NCI-H774 (cell line): ENCODE results near the gene IGFLR1.
A peak's percentile ranks its signal among the peaks of the same experiment; 100 is the strongest.

ENCODE experiments used
- DNase-seq: peaks from one replicate; lab custom pipeline; 2025; lab: John Stamatoyannopoulos, UW

Gene IGFLR1

DNA sequence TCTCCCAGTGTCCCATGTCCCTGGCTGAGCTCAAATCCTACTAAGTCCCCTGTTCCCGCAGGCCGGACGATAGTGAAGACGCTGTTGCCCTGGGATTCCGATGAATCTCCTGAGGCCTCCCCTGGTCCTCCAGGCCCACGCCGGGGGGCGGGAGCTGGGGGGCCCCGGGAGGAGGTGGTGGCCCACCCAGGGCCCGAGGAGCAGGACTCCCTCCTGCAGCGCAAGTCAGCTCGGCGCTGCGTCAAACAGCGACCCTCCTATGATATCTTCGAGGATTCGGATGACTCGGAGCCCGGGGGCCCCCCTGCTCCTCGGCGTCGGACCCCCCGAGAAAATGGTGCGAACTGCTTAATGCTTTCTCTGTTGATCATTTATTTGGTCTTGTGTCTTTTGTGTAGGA lies 18.6 kb downstream of the IGFLR1 start:
- no peak for DNase-seq

DNA sequence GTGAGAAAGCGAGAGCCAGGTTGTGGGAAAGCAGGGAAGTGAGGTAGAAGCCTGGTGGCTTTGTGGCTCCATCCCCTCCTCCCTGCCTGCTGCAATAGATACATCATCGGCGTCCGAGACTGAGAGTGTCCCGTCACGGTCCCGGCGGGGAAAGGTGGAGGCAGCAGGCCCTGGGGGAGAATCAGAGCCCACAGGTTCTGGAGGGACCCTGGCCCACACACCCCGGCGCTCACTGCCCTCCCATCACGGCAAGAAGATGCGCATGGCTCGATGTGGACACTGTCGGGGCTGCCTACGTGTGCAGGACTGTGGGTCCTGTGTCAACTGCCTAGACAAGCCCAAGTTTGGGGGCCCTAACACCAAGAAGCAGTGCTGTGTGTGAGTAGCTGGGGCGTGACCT lies 19.4 kb downstream of the IGFLR1 start:
- no peak for DNase-seq

- no peak for DNase-seq
These were observed 19.8 kb downstream of the IGFLR1 start for GRCh38 chr19:35722461-35722860.

DNA sequence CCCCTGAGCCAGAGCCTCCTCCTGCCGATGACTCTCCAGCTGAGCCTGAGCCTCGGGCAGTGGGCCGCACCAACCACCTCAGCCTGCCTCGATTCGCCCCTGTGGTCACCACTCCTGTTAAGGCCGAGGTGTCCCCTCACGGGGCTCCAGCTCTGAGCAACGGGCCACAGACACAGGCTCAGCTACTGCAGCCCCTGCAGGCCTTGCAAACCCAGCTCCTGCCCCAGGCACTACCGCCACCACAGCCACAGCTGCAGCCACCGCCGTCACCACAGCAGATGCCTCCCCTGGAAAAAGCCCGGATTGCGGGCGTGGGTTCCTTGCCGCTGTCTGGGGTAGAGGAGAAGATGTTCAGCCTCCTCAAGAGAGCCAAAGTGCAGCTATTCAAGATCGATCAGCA lies 20.9 kb downstream of the IGFLR1 start:
- DNase-seq: no peak

DNA sequence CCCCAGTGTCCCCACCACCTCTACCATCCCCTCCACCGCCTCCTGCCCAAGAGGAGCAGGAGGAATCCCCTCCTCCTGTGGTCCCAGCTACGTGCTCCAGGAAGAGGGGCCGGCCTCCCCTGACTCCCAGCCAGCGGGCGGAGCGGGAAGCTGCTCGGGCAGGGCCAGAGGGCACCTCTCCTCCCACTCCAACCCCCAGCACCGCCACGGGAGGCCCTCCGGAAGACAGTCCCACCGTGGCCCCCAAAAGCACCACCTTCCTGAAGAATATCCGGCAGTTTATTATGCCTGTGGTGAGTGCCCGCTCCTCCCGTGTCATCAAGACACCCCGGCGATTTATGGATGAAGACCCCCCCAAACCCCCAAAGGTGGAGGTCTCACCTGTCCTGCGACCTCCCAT lies 21.6 kb downstream of the IGFLR1 start:
- no peak for DNase-seq

GRCh38 chr19:35720163-35720524 lies 22.1 kb downstream of the IGFLR1 start:
- no peak for DNase-seq

DNA sequence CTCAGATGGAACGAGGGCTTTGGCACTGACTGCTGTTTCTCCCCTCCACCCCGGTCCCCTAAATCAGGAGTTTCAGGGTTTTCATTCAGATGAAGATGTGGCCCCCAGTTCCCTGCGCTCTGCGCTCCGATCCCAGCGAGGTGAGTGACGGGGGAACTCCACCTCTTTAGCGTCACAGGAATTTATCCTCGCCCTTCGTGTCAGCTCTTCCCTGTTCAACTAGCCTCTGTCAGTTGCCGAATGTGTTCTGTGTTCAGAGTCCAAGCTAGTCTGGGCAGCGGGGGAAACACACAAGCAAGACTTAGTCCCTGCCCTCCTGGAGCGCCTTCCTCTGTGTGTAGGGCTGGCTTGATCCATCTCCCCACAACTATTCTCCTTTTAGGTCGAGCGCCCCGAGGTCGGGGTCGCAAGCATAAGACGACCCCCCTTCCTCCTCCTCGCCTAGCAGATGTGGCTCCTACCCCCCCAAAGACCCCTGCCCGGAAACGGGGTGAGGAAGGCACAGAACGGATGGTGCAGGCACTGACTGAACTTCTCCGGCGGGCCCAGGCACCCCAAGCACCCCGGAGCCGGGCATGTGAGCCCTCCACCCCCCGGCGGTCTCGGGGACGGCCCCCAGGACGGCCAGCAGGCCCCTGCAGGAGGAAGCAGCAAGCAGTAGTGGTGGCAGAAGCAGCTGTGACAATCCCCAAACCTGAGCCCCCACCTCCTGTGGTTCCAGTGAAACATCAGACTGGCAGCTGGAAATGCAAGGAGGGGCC lies 22.7 kb downstream of the IGFLR1 start:
- DNase-seq: no peak

DNA sequence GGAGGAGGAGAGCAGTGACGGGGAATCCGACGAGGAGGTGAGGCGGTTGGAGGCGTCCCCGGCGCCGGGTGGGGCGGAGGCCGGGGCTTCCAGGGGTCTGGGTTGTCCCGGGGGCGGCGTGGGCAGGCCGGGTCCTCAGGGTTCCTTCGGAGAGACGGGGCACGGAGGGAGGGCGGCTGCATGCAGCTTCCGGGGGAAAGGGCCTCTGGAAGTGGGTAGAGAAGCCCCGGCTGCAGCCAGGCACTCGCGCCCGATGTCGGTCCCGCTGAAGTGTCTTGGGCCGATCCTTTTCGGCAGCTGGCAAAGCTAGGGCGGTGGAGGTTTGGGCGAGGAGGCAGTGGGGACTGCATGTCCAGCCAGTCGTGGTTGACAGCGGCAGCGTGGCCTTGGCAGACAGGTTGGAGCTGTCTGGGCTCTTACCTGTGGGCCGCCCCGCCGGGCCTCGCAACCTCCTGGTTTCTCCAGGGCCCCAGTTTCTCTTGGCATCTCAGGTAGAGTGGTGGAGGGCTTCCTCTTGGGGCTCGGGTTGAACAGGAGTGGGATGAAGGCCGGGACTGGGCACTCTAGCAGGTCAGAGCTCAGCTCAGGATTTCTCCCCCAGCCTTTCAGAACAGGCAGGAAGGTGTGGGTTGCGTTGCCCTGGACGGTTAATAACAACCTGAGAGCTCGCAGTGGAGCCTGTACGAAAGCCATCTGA lies 23.8 kb downstream of the IGFLR1 start:
- DNase-seq: no peak

DNA sequence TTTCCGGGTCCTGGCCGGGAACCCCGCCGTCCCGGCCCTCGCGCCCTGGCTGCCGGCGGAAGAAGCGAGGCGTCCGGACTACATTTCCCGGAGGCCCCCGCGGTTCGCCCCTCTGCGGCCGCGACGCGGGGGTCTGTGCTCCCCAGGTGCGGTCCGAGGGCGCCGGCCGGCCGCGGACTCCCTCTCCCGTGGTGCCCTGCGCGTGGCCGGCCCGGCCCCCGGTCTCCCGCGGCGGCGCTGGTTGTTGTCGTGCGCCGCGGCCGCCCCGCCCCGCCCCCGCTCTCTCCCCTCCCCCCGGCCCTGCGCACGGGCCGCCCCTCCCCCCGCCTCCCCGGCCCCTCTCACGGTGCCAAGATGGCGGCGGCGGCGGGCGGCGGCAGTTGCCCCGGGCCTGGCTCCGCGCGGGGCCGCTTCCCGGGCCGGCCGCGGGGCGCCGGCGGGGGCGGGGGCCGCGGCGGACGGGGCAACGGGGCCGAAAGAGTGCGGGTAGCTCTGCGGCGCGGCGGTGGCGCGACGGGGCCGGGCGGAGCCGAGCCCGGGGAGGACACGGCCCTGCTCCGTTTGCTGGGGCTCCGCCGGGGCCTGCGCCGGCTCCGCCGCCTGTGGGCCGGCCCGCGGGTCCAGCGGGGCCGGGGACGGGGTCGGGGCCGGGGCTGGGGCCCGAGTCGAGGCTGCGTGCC lies 24.4 kb downstream of the IGFLR1 start, which contains the start of gene KMT2B:
Gene KMT2B, plus strand, starts transcription at position 339 of the 680 bp plus-strand sequence. Its CDS starts 16 bp downstream, at position 355.
- peak; percentile 90 for DNase-seq

GRCh38 chr19:35716801-35717664 lies 25.2 kb downstream of the IGFLR1 start:
- DNase-seq: peak; percentile 71

- no peak for DNase-seq
These were observed 26.1 kb downstream of the IGFLR1 start for GRCh38 chr19:35715981-35716800.

DNA sequence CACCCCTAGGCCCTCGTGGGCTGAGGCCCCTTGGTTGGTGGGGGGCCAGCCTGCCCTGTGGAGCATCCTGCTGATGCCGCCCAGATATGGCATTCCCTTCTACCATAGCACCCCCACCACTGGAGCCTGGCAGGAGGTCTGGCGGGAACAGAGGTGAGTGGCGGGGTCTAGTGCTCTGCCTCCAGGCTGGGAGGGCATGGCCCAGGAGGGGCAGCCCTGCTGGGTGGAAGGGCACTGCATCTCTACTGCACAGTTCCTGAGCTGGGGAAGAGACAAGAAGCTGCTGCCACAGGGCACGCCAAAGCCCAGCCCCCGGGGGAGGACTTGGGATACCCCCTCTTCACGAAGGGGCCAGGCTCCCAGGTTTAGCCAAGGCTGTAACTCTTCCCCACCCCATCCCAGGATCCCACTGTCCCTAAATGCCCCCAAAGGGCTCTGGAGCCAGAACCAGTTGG lies 26.9 kb downstream of the IGFLR1 start:
- no peak for DNase-seq

GRCh38 chr19:35714601-35715354 lies 27.5 kb downstream of the IGFLR1 start:
- DNase-seq: no peak

DNA sequence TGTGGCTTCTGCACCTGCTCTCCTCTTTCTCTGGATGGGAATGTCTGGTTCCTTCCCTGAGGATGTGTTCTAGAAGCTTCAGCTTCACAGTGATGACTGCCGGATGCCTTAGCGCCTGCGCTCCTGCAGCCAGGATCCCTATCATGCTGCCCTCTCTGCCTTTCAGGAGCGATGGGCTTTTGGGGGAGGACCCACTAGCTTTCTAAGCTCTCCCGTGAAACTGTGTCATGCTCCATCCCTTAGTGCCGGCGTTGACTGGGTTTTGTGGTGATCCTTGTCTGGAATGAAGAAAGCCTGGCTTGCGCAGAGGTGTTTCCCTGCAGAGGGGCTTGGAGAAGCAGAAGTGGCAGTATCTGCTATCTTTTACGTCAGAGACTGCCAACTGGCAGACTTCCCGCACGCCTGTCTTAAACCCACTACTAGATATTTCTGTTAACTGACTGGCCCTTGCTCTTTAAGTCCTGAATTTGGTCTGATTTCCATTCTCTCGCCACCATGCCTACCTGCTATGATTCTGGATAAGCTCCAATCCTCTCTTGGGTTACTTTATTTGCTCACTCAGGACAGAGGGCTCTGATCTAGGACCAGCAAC lies 28.3 kb downstream of the IGFLR1 start:
- no peak for DNase-seq

- no peak for DNase-seq
These were observed 28.8 kb downstream of the IGFLR1 start for GRCh38 chr19:35713506-35713850.

DNA sequence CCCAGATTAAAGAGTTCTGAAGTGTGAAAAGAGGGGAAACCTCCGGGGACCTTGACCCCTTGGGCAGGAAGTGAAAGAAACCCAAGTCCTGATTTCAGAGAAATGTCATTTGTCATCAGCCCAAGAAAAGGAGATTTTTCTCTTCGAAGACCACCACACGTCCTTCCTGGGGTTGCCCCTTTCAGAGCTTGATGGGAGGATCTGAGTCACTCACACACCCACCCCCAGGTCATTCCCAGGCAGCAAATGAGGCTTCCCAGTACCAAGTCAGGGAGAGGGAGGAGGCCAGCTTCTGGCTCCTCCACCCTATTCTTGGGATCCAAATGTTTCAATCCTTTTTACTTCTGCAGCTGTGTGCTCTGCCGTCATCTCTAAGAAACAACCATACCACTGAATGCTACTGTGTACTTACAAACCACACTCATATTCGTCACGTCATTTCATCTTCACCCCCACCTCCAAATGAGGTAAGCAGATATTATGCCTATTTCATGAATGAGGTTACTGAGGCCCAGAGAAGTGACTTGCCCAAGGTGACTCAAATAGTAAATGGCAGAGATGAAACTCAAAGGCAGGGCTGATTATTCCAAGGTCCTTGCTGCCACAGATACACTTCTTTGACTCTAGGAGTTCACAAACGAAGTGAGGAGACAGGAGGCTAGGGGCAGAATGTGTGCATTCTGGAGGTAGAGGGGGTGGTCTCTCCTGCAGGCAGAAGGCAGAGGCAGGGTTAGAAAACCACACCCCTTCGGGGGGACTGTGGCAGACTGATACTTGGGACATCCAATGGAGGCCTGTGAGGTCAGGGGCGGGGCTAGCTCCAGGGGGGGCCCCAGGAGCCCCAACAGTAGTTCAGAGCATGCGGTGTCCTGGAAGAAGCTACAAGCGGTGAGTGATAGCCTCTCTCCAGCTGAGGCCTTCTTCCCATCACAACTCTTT lies 29.4 kb downstream of the IGFLR1 start:
- no peak for DNase-seq

DNA sequence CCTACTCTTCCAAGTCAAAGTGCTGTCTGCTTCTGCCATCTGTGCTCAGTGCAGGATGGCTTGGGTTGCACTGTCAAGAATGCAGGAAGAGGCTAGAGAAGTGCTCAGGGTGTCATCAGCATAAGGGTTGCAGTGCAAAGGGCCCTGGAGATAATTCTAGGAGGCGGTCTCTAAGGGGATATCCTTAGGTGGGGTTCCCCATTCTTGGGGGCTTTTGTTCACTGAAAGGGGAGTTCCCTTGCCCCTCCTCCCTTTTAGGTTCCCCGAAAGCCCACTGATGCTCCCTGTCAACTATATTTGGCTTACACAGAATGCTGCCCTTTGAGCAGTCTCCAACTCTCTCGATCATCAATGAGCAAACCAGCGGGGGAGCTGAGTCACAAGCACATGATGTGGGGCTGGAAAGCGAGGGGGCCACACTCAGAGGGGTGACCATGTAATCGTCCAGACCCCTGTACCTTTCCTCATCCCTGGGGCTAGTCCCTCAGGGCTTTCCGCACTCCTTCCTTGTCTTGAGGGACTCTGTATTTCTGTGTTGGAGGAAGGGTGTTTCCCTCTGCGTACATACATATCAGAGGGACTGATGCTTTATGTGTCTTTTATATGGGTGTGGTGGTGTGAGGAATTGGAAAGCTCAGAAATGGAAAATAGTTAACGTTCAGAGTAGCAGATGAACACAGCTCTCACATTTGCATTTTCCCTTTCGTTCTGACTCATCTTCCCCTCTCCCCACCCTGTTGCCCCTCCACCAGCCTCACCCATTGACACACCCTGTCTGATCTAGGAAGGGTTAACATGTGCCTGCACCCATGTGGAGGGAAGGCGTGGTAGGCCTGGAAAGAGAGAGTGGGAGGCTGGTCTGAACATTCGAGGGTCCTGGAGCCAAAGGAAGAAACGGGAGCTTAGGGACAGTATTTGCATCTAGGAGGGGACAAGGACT lies 31.2 kb downstream of the IGFLR1 start:
- DNase-seq: no peak

GRCh38 chr19:35708391-35708790 lies 33.9 kb downstream of the IGFLR1 start:
- no peak for DNase-seq
